ENCODE data around the gene CKAP5. TPM values are rescaled to one million over a fixed set of nuclear protein-coding genes. Genes with fewer than 3 reads are reported as not detected.
A peak's percentile ranks its signal among the peaks of the same experiment; 100 is the strongest.

The CKAP5 gene
- polyA plus RNA-seq, 1 of the 3 experiments (the other 2 are of a cell fraction), result 51.7 TPM

GRCh38 chr11:46826310-46827044 lies 19.6 kb downstream of the CKAP5 start:
- peaks cover 59% of the 10 kb centered on the region for H4K20me1 ChIP-seq (ENCODE audit: insufficient read depth)
- POLR2A ChIA-PET, result interaction anchor here (0.7 to 0.9 kb wide), 2 partner anchors 13 to 66 kb away, joined by 3 read pairs; no protein-coding TSS in a partner anchor
- peak overlapping the region; percentile 64 to 70 for H3K4me3 ChIP-seq (ENCODE audit: low read depth in 2 of 2, low read length in 1 of 2)
- TF ChIP-seq, protein P1, sequence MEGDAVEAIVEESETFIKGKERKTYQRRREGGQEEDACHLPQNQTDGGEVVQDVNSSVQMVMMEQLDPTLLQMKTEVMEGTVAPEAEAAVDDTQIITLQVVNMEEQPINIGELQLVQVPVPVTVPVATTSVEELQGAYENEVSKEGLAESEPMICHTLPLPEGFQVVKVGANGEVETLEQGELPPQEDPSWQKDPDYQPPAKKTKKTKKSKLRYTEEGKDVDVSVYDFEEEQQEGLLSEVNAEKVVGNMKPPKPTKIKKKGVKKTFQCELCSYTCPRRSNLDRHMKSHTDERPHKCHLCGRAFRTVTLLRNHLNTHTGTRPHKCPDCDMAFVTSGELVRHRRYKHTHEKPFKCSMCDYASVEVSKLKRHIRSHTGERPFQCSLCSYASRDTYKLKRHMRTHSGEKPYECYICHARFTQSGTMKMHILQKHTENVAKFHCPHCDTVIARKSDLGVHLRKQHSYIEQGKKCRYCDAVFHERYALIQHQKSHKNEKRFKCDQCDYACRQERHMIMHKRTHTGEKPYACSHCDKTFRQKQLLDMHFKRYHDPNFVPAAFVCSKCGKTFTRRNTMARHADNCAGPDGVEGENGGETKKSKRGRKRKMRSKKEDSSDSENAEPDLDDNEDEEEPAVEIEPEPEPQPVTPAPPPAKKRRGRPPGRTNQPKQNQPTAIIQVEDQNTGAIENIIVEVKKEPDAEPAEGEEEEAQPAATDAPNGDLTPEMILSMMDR (IDR thresholded peaks at IDR 0.05), result peak; percentile 17; the same call in 1 of the 2 replicates
- TF ChIP-seq REST (IDR thresholded peaks at IDR 0.05; ENCODE audit: low read depth, low read length) (no peak), TEAD4 (IDR thresholded peaks at IDR 0.05; ENCODE audit: borderline replicate concordance, insufficient read depth) (no peak), MXI1 (IDR thresholded peaks at IDR 0.05; ENCODE audit: low read depth, low read length) (peak; percentile 59), USF1 (IDR thresholded peaks at IDR 0.05; ENCODE audit: borderline replicate concordance, low read depth) (no peak), IRF3 (IDR thresholded peaks at IDR 0.05; ENCODE audit: low read depth, low read length) (no peak)
- TF ChIP-seq, protein P2, sequence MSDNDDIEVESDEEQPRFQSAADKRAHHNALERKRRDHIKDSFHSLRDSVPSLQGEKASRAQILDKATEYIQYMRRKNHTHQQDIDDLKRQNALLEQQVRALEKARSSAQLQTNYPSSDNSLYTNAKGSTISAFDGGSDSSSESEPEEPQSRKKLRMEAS (IDR thresholded peaks at IDR 0.05; ENCODE audit: low read depth), result peak; percentile 29; the same call in 1 of the 2 replicates
- peak overlapping the region; percentile 55; the same call in 1 of the 2 replicates for H3K9ac ChIP-seq
- peaks cover 16% of the 10 kb centered on the region for H3F3A ChIP-seq (replicated peaks; ENCODE audit: insufficient read depth)
- H2AFZ ChIP-seq (ENCODE audit: low read depth), result peak overlapping the region; percentile 69; the same call in 1 of the 2 replicates
- H3K4me2 ChIP-seq, result peak overlapping the region; percentile 88
- H3K27me3 ChIP-seq (ENCODE audit: insufficient read depth), result no peaks in the 10 kb centered on the region
- no peaks in the 10 kb centered on the region for H3K9me2 ChIP-seq
- peaks cover 100% of the 10 kb centered on the region for H3K79me2 ChIP-seq (ENCODE audit: insufficient read depth)
- H3K9me3 ChIP-seq, result no peaks in the 10 kb centered on the region
- peaks cover 15 to 40% of the 10 kb centered on the region in 2 experiments; a peak in 3 of 4 replicates for H3K4me1 ChIP-seq (ENCODE audit: control insufficient read depth in 1 of 2, insufficient read depth in 2 of 2, low read depth in 1 of 2, low read length in 1 of 2)
- H3K36me3 ChIP-seq (replicated peaks in 1 of 2; ENCODE audit: control insufficient read depth in 1 of 2, insufficient read depth in 2 of 2, low read length in 1 of 2), result peaks cover 0 to 5% of the 10 kb centered on the region in 2 experiments
- CTCF ChIA-PET, result interaction anchor here (0.9 to 1.6 kb wide), 4 partner anchors 14 to 335 kb away, joined by 3 to 6 read pairs (median 4); no protein-coding TSS in a partner anchor
- 12% methylated on average over 15 of the region's 32 CpGs for WGBS (ENCODE audit: low lambda C conversion rate)
- H3K27ac ChIP-seq (ENCODE audit: low read depth in 2 of 2, low read length in 1 of 2), result peak overlapping the region; percentile 56 to 66
- DNase-seq, result peak; percentile 88

Data from SK-N-SH (cell line).